ENCODE results near the gene STAC2.
A peak's percentile ranks its signal among the peaks of the same experiment; 100 is the strongest.

The STAC2 gene

GRCh38 chr17:39165178-39165840, 60.4 kb downstream of the STAC2 start:
- H3K9me3 ChIP-seq (ENCODE audit: control insufficient read depth, insufficient read depth, low read length), result no peaks in the 10 kb centered on the region
- peak overlapping the region; percentile 91 for H3K4me3 ChIP-seq (ENCODE audit: low read depth, low read length)
- no peaks in the 10 kb centered on the region for H3K36me3 ChIP-seq (ENCODE audit: control insufficient read depth, insufficient read depth, low read length)
- peak overlapping the region; percentile 70 for H3K9ac ChIP-seq (ENCODE audit: low read depth, low read length)
- peaks cover 7% of the 10 kb centered on the region for H3K4me1 ChIP-seq (ENCODE audit: control insufficient read depth, insufficient read depth, low read length)
- peaks cover 28% of the 10 kb centered on the region for H3K27me3 ChIP-seq (ENCODE audit: control insufficient read depth, insufficient read depth, low read length)

GRCh38 chr17:39164675-39165143, 61.0 kb downstream of the STAC2 start:
- H3K4me3 ChIP-seq (ENCODE audit: low read depth, low read length), result peak overlapping the region; percentile 91
- H3K36me3 ChIP-seq (ENCODE audit: control insufficient read depth, insufficient read depth, low read length), result no peaks in the 10 kb centered on the region
- H3K4me1 ChIP-seq (ENCODE audit: control insufficient read depth, insufficient read depth, low read length), result peaks cover 7% of the 10 kb centered on the region
- peak overlapping the region; percentile 70 for H3K9ac ChIP-seq (ENCODE audit: low read depth, low read length)
- peaks cover 26% of the 10 kb centered on the region for H3K27me3 ChIP-seq (ENCODE audit: control insufficient read depth, insufficient read depth, low read length)
- H3K9me3 ChIP-seq (ENCODE audit: control insufficient read depth, insufficient read depth, low read length), result no peaks in the 10 kb centered on the region

- H3K4me1 ChIP-seq (ENCODE audit: control insufficient read depth, insufficient read depth, low read length), result peaks cover 3% of the 10 kb centered on the region
- no peaks in the 10 kb centered on the region for H3K36me3 ChIP-seq (ENCODE audit: control insufficient read depth, insufficient read depth, low read length)
- peaks cover 21% of the 10 kb centered on the region for H3K27me3 ChIP-seq (ENCODE audit: control insufficient read depth, insufficient read depth, low read length)
- no peak overlapping the region for H3K4me3 ChIP-seq (ENCODE audit: low read depth, low read length)
- H3K9ac ChIP-seq (ENCODE audit: low read depth, low read length), result no peak overlapping the region
- no peaks in the 10 kb centered on the region for H3K9me3 ChIP-seq (ENCODE audit: control insufficient read depth, insufficient read depth, low read length)
Measured at GRCh38 chr17:39161962-39162361, 63.8 kb downstream of the STAC2 start.
